Kasumi-1 (cell line): Measurements from ENCODE around the gene CCNK.

Experiments used
- DNase-seq, 2 experiments: peaks; one replicate each; lab custom pipeline; 2025; lab: John Stamatoyannopoulos, UW

CCNK gene

GRCh38 chr14:99480917-99481744, at the start of gene CCNK:
Gene CCNK (plus strand): TSS chr14:99481409. CDS start chr14:99492678, 11,269 bp downstream.
- peak; percentile 99 for DNase-seq

GRCh38 chr14:99431986-99432385, 49.2 kb upstream of the CCNK start:
- DNase-seq, result no peak

GRCh38 chr14:99432485-99432884, 48.7 kb upstream of the CCNK start:
- no peak for DNase-seq

DNA sequence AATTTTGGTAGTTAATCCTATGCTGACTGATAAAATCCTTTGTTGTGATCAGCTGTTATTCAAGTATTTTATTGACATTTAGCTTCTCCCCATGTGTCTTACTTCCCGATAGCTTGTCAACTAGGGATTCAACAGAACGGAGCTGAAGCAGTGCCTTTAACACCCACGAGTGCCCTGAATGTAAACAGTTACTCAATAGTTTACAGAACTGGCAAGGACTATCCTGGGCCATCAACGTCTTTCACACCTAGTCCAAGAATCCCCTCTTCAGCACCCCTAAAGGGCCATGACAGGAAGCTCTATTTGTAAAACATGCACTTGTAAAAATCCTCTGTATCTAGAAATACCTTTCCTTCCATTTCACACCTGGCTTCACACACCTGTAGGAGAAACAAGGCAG, 45.9 kb upstream of the CCNK start:
- DNase-seq, result no peak

DNA sequence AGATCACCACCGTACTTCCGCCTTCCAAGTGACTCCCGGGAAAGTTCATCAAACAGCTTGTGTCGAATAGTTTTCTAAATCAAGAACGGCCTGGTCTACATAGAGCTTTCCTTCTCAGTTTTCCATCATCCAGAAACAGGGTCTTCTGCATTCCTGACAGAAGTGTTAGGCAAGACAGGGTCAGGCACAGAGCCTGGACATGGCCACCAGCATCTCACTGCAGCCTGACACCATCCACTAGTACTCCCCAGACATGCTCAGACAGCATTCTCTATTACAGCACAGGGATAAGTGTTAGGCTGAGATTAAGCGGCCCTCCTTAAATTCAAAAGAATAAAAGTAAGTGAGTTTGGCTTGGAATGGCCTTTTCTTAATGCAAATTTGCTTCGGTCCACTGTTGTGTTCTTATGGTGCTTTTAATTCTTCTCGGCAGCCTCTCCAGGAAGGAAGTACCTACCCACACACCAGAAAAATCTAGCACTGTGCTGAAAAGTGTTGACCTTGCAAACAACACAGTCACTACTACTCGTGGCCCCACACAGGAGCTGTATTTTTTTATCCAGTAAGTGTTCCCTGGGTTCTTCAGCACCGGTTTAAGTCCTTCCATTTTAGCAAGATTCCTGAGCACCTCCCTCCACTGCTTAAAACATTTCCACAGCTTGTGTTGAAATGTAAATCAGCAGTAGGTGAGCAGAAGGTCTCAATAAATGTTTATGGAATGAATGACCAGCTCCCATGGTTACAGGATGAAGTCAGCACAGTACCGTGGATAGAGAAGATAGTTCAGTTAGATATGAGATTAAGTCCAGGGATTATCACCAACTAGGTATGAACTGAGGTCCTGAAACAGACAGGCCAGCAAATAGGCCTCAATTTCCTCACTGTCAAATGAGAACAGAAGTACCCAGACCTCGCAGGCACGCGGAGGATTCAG, 44.7 kb upstream of the CCNK start:
- no peak for DNase-seq

- no peak for DNase-seq
Measured at GRCh38 chr14:99437706-99438105, 43.5 kb upstream of the CCNK start.

- peak in 1 of 2 experiments; percentile 8 for DNase-seq
Measured at GRCh38 chr14:99440278-99440677, 40.9 kb upstream of the CCNK start.

DNA sequence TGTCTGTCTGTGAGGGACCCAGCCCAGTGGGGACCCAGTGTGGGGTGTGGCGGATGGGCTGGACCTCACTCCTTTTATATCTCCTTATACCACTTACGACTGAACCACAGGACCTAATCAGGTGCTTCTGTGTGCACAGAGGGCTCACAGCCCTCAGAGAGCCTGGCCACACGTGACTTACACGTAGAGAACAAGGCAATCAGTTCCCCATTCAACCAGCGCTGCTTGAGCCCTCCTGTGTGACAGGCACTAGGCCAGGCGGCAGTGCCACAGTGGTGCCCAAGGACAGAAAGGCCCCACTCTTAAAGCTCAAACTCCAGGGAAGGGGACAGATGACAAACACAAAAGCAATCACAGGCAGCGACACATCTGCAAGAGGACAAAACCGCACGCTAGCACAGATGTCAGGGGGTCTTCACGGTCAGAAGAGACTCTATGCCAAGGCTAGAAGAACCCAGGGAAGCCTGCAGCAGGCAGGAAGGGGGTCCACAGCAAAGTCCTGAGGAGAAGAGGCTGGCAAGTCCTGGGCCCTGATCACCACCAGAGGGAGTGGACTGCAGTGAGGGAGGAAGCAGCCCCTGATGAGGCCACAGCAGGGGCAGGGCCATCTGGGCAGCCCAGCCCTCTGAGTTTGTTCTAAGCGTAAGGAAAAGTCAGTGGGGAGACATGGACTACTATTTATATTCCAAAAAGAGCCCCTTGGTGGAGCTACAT, 39.9 kb upstream of the CCNK start:
- no peak for DNase-seq

- DNase-seq, result no peak
Measured at GRCh38 chr14:99441918-99442317, 39.3 kb upstream of the CCNK start.

DNA sequence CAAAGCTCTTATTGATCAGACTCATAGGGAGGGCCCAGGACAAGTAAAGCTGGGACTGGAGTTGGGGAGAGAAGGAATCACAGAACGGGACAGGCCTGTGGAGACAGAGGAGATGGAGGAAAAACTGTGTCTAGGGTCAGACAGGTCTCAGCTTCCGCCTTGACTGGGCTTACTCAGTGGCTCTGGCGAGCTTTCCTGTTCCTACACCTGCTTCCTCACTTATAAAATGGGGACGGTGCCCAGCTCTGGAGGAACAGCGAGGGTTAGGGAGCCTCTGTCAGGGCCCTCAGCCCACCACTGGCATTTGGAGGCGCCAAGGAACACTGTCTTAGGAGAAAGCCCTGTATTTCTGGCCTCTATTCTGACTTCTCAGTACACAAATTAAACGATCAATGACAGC, 35.3 kb upstream of the CCNK start:
- DNase-seq, result no peak

GRCh38 chr14:99447739-99448138, 33.5 kb upstream of the CCNK start:
- DNase-seq, result no peak

DNA sequence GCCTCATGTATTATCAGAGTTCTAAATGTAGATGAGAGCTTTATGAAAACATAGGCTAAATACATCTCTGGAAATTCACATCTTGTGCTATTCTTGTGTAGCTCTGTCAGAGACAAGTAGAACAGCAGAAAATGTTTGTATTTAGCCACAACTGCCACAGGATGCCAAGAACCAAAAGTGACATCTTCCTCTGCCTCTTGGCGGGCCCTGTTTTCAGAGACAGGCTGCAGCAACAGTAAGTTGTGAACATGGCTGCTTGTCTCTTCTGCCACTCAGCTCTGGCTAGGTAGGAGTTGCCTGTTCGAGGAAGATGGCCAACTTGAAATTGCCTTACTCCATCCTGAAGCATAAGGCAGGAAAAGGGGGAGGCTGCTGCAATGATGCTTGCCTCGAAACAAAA, 30.9 kb upstream of the CCNK start:
- no peak for DNase-seq

DNA sequence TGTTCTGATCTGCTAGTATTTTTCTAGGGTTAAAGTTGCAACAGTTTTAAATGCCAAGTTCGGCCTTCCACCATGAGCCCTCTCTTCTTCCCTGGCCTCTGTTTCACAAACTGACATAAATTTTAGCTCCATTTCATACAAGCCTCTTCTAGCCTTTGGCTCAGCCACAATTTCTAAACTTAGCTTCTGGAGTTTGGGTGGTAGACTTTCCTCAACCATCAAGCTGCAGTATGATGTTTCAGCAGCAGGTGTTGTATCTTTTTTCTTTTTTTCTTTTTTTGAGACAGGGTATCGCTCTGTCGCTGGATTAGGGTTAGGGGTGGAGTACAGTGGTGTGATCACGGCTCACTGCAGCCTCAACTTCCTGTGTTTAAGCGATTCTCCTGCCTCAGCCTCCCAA, 30.0 kb upstream of the CCNK start:
- DNase-seq, result no peak

GRCh38 chr14:99452968-99453367, 28.2 kb upstream of the CCNK start:
- no peak for DNase-seq

DNA sequence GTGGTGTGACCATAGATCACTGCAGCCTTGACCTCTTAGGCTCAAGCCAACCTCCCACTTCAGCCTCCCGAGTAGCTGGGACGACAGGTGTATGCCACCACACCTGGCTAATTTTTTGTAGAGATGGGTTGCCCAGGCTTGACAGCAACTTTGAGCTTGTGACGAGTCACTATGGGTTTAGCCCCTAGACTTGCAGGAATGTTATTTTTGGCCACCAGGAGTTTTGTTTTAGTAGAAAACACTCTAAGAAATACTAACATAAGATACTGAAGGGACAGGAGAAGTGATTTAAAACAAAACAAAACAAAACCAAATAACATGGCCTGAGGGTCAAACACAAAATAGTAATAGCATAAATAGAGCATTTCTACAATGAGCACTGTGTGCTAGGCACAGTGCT, 27.0 kb upstream of the CCNK start:
- no peak for DNase-seq

GRCh38 chr14:99459481-99460100, 21.6 kb upstream of the CCNK start:
- DNase-seq, result no peak

DNA sequence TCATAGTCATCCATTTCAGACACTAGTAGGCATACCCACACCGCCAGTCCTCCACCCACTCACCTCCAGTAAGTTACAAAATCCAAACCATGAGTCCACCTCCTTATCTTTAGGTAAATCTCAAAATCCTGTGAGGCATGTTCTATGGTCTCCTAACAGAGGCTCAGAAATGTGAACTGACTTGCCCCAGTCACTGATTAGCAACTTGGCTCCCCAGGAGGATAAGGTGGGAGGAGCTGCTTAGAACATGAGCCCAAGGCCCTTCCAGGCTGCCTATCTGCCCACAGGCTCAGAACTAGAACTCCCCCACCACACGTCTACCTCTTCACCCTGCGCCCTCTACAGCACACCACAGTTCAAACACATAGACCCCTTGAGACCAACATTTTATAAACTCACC, 20.4 kb upstream of the CCNK start:
- no peak for DNase-seq

DNA sequence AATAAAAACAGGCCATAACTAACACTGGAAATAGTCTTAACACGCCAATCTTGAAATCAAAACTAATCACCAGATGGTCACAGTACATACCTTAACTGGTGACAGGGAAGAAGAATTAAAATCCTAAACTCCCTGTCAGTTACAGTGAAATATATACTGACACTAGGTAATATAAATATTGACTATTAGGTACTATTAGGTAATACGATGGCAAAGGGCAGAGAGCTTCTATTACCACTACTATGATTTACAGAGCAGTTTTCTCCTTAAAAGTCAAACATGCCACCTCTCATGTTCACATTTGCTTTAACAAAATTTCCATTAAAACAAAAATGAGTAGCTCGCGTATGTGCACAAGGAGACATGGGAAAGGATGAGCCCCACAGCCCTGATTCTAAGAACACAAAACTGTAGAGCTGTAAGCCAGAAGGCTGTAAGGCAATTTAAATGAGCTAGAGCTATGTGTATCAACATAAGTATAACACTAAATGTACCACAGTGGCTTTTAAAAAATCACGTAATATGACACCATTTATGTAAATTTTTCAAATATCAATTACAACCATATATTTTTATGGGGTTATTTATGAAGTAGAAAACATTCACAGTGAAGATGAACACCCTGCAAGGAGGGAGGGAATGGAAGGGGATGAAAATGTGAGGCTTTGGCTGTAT, 19.7 kb upstream of the CCNK start:
- no peak for DNase-seq

DNA sequence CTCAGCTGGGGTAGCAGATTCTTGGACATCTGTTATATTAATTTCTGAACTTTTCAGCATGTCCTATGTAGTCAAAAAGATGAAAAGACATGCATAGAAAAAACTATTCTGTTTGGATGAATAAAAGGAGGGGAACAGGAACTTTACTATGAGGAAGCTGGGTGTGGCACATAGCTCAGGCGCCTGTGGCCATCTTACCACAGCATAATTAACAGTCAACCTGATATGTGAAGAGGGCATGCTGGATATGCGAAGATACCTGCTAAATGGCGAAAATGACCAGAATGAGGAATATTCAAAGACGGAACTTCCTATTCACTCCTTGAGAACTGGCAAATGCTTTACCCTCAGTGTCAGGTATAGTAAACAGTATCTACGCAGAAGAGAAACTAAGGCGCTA, 19.0 kb upstream of the CCNK start:
- DNase-seq, result no peak

DNA sequence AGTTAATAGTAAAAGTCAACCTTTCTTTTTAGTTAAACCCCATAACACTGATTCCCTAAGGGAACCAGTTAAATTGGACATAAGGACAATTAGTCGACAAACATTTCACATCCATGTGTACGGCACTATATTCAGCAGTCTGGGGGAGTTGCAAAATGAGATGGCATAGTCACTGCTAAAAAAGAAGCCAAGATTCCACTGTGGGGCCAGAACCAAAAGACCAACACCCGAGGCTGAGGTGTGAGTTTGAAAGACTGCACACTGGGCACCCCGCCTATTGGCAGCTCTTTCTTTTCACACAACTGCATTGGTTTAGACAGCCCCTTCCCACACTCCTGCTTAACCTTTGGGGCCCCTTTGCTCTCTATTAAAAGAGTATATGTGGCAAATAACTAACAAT, 17.2 kb upstream of the CCNK start:
- DNase-seq, result no peak

- DNase-seq, result no peak
Measured at GRCh38 chr14:99465288-99465687, 15.9 kb upstream of the CCNK start.
